DMS 273 (cell line): ENCODE results near the gene VPS50.

ENCODE experiments used
- DNase-seq: peaks from one replicate; lab custom pipeline; 2025; ENCODE audit not compliant: unreplicated experiment; lab: John Stamatoyannopoulos, UW

The VPS50 gene, protein sequence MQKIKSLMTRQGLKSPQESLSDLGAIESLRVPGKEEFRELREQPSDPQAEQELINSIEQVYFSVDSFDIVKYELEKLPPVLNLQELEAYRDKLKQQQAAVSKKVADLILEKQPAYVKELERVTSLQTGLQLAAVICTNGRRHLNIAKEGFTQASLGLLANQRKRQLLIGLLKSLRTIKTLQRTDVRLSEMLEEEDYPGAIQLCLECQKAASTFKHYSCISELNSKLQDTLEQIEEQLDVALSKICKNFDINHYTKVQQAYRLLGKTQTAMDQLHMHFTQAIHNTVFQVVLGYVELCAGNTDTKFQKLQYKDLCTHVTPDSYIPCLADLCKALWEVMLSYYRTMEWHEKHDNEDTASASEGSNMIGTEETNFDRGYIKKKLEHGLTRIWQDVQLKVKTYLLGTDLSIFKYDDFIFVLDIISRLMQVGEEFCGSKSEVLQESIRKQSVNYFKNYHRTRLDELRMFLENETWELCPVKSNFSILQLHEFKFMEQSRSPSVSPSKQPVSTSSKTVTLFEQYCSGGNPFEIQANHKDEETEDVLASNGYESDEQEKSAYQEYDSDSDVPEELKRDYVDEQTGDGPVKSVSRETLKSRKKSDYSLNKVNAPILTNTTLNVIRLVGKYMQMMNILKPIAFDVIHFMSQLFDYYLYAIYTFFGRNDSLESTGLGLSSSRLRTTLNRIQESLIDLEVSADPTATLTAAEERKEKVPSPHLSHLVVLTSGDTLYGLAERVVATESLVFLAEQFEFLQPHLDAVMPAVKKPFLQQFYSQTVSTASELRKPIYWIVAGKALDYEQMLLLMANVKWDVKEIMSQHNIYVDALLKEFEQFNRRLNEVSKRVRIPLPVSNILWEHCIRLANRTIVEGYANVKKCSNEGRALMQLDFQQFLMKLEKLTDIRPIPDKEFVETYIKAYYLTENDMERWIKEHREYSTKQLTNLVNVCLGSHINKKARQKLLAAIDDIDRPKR

DNA sequence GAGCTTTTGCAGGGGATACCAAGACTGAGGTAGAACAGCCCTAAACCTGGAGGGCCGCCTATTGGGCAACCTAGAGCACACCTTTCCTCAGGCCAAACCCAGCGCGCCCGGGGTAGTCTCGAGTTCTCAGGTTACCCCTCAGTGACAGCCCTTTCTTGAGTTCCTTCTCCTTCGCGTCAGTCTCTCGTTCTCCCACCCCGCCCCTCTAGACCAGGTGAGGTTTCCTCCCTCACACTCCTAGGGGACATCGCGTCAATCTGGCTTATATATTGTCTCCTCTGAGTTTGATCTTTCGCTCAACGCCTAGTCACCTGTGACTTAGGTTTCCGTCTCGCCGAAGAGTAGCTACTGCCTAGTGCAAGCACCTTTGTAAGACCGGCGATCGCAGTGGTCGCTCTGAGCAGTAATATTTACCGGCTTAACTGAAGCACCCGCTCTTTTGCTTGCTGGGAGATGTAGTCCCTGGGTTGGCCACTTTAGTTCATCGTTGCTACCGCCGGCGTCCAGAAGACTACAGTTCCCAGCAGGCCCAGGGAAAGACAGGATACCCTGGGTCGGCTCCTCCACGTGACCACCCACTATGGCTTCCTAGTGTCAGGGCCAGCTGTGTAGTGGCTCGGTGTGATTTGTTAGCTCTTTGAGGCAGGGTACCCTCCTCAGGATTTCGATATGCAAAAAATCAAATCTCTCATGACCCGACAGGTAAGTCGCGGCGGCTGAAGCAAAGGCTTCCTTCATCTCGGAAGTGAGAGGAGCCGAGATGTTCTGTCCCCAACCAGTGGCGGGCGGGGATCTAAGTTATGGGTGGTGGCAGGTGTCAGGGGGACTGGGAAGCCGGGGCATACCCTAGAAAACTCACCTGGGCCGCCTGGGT, at the start of gene VPS50:
Gene VPS50 (plus strand): TSS at position 568 of the 874 bp plus-strand sequence. CDS start 102 bp downstream, at position 670.
- DNase-seq: peak; percentile 99

DNA sequence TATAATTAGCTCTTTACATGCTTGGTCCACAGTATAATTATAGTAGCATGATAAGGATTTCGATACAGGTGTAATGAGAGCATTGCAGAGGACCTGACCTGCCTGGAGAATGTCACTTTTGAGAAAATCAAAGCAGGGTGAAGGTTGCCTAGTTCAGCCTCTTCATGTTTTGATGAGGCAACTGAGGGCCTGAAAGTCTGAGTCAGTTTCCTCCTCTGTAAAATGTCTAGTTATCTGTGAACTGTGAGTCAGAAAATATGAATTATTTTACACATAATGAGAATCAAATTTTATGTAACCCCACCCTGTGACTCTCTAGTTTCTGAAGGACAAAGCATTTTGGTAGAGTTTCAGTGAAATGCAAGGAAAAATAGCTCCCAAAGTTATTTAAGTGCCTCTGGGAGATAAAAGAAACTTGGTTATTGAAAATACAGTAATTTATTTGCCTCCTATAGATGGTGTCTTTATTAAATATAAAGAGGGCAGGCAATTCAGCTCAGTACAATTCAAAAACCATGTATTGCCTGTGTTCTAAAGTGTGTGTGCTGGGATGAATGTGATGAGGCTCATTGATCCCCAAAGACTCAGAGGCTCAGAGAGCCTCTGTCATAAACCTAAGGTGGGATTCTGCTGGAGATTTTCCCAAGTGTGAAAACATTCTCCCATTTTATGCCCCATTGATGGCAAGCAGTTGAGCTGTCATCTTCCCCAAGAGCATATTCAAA, 46.7 kb upstream of the VPS50 start:
- no peak for DNase-seq

DNA sequence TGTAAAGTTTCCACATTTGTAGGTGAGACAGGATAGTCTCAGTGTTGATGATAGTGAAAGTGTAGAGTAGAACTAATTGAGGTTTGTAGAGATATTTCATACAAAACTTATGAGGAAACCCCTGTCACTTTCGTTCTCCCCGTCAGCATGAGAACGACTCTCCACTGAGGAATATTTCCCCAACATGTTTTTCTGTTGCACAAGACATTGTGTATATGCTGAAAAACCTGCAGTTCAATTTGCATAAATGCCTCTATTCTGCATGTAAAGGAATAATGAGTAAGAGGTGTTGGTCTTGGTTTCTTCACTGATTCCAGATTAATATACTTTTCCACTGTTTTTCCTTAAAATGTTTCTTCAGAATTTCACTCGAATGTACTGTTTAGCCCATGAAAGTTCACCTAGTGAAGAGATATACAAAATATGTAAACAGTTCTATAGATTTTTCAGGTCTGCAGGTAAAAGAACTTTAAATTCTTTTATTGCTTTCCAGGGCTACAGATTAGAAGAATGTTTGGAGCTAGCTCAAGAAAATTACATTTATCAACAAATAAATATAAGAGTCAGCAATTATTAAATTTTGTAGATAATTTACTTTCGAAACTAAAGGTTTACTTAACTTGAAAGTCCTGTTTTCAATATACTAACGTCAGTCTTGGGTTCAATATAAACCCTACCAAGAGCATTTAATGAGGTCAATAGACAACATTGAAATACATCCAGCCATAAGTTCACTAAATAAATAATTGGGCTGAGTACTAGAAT, 43.1 kb upstream of the VPS50 start:
- no peak for DNase-seq

DNA sequence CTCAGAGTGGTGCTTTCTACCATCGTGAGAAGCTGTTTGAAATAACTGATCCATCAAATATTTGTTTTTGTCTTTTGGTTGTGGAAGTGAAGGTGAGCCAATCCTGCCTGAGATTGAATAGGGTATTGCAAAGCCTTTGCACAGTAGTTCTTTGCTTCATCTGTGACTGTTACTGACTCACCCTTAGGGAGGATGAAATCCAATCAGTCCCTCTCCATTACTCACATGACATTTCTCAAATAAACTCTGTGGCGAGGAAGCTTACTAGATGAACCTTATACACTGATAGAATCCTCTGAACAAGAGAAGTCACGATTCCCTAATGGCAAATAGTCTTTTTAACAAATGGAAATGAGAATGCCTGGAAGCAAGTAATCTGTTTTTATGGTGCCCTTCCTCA, 37.8 kb upstream of the VPS50 start:
- DNase-seq: no peak

DNA sequence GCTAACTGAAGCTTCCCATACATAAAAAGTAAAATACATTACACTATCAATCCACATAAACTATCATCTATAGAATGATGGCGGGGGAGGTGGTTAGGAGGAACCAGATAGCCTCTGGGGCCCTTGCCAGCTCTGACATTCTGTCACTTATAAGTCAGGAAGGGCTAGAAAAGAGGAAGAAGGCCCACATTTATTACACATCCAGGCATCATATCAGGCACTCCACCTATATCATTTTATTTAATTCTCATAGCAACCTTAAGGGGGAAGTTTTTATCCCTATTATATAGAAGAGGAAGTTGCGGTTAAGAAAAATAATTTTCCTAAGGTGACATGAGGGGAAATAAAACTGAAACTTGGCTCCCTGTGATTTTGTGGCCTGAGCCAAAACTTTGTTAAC, 35.8 kb upstream of the VPS50 start:
- DNase-seq: no peak

DNA sequence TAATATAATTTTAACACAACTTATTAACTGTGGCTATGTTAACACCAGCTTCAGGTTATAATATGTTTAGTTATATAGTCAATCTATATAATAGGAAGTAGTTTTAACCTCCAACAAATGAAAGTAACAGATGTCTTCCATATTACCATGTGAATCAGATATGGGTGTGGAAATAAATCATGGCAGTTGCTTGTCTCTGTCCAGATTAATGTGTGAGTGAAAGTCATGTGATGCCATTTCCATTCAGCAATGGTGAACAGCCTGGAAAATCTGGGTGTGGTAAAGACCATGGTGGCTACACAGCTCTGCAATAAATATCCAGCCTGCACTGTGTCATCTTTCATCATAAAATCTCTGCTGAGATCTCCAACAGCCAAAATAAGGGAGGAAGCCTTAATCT, 33.7 kb upstream of the VPS50 start:
- DNase-seq: peak; percentile 34

DNA sequence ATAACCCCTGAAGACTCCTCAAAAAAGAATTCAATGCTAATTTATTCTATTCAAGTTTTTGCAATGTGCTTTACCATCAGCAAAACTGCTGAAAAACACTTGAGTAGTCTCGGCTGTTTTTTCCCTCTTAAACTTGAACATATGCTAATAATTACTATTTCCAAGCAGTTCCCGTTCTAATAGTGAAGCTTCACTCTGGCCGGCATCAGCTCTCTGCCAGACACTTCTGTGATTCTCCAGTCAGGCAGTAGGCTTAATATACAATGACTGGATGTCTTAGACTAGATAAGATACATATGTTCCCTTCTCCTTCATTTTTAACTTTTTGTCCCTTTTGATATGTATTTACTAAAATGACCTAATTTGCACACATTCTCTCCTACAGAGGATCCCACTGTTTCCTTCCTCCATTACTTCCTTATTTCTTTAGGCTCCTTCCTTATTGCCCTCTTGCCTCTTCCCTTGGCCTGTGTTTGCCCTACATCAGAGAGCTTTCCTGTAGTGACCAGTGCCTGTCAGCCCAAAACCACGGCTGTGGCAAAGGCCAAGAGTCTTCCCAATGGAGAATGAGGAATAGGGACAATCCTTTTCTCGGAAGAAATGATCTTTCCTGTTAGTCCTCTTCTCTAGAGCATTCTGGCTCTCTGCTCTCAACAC, 29.4 kb upstream of the VPS50 start:
- DNase-seq: peak; percentile 58

DNA sequence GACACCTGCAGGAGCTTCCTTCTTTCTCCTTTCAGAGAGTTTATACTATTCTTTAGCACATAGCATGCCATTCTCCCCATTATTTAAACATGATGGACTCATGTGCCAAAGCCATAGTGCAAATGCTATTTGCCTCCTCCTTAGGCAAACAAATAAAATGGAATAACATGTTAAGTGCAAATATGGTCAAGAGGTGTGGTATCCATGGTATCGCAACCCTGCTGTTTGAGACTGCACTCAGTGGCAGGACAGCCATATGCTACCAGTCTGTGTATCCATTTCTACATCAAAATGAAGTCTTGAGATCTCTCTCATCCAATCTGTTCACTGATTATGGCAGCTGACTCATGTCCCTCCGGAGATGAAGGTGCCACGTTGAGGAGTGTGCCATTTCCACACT, 28.7 kb upstream of the VPS50 start:
- peak; percentile 95 for DNase-seq

DNA sequence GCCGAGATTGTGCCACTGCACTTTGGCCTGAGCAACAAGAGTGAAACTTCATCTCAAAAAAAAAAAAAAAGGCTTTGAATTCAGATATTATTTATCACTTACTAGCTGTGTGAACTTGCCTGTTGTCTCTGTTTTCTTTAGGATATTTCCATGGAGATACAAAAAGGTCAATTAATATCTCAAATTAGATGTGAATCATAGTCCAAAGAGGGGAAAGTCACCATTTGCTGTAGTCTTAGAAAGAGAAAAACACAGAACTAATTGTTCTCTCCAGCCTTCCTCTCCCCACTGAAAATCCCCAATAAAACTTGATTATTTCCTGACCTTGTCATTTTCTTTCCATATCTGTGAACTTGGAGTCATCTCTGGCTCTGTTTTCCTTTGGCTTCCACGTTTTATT, 27.1 kb upstream of the VPS50 start:
- no peak for DNase-seq

DNA sequence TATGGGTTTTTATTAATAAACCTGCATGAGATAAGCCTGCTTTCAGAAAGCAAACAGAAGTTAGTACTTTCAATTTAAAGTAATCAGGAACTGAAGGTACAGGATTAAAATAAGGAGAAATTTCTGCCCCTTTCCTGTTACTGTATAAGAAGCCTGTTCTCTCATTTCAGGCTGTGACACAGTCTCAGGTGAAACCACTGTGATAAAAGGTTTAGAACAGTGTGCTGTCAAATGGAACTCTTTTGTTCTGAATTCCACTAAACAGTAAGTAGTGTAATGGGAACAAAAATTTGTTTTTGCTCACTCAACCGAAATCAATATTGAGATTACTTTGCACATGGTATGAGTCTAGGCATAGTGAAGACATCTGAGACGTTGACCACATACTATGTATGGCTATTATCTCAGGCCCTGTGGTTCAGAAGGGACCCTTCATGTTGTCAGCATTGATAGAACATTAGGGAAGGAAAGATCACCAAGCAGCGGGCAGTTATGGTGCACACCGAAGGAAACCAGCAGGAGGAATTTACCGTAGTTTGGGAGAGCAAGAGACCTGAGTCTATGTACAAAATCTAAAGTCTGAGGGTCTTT, 20.8 kb upstream of the VPS50 start:
- peak; percentile 63 for DNase-seq

DNA sequence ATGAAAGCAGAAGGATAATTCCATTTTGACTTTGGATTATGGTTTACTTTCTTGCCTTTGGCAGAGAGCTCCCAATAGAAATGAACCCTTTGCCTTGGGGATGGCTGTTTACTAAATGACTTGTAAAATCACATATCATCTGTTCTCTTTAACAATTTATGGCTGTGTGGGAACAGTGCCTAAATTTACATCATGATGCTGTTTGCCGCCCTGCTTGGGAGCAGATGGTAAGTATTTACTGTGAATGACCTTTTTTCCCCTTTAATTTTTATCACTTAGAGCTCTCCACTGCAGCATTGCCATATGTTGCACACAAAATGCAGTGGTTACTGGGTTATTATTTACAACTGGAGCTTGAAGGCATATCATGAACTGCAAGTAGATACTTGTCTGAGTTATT, 19.3 kb upstream of the VPS50 start:
- peak; percentile 98 for DNase-seq

DNA sequence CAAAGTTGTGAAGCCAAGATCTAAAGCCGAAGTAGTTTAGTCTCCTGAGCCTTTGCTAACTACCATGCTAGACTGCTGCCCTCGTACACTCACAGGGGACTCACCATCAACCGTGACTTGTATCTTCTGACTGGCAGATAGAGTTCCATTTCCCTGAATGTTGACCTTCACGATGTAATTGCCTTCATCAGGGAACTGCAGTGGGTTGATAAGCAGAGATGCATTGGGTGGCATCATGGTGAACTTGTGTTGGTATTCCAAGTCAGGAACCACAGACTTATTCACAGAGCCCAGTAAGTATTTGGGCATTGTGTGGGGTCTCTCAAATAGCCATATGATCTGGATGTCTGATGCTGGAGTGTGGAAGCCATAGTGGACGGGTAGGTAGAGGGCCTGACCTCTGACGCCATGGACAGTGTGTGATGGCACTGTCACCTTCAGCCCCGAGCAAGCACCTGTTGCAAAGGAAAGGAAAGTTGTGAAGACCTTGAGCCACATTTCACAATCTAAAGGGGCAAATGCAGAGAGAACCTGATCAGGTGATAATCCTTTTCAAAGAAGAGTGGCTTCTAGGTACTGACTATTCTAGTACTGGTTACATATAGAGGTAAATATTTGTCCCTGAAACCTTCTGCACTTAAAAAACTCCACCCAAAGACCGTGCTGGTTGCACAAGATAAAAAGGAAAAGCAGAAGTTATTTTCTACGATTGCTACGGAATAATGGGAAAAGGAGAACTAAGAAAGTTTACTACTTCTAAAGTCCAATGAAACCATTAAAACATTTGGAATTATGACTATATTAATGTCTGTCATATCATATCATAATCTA, 13.0 kb upstream of the VPS50 start:
- DNase-seq: no peak

DNA sequence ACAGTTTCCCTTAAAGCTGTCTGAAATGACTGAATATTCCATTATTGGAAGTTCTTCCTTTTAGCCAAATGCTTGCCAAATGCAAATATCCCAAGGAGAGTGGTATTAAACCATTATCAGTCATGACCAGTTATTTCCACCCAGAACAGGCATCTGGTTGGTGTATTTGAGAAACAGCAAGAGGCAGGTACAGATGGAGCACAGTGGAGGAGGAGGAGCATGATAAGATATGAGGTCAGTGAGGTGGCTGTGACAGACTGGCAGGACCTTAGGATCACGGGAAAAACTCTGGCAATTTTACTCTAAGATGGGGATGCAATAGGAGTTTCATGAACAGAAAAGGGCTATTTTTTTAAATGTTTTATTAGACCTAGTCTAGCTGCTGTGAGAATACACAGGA, 12.3 kb upstream of the VPS50 start:
- peak; percentile 44 for DNase-seq

DNA sequence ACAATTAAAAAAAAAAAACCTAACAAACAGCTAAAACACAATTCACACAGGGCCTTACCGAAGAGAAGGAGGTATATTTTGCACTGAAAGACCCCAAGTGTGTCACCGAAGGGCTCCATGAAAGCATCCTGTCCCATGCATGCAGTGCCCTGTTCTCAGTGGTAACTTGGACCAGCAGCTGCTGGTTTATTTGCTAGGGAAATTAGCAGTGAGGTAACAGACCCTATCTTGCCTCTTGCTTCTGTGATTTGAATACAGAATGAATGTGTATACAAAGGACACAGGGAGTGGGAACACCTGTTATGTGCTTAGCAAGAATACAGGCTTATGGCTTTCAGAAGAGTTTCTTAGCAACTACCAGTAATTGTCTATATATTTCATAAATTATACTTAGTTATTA, 5.9 kb upstream of the VPS50 start, which contains the start of gene HEPACAM2:
Gene HEPACAM2 (minus strand): TSS at position 160 of the 400 bp plus-strand sequence.
- peak; percentile 91 for DNase-seq

DNA sequence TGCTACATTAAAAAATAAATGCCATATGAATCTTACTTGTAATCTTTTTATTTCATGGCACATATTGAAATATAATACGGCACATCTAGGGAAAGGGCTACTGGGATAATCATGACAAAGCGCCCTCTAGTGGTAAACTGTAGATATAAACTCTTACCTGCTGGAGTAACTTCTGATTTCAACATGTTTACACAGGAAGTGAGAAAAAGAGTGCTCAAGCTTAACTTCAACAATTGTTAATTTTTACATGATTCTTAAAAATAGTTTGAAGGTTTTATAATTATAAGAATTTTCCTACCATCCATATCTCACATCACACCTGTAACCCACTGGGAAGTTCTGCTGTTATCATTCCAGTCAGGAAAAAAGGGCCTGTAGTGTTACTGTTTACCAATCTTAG, 3.9 kb upstream of the VPS50 start:
- DNase-seq: peak; percentile 89

DNA sequence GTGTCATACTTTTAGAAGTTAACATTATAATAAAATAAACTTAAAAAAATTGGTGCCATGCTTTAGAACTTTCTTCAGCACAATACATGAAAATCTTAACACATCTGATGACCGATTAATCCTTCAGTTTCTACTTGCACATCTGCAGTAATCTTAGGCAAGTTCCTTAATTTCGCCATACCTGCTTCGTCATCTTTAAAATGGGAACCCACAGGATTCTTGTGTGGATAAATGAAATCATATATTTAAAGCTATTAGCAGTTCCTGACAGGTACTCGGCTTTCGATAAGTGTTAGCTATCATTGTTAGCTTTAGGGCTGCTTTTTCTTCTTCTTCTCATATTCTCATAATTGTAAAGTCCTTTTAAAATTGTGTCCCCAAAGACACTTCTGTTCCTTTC, 907 bp upstream of the VPS50 start:
- no peak for DNase-seq

DNA sequence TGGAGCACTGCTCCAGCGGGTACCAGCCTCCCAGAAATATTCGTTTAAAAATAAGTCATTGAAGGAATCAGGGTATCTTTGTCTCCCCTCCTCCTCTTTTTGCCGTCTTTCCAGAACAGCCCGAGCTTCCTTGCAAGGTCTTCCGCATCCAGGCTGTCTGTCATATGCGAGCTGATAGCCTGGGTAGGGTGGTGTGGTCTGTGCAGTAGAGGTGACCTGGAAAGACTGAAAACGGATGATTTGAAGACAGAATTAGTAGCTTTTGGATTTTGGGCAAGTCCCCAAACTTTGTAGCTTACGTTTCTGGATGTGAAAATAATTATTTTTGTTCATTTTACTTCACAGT, 480 bp downstream of the VPS50 start:
- DNase-seq: peak; percentile 52

DNA sequence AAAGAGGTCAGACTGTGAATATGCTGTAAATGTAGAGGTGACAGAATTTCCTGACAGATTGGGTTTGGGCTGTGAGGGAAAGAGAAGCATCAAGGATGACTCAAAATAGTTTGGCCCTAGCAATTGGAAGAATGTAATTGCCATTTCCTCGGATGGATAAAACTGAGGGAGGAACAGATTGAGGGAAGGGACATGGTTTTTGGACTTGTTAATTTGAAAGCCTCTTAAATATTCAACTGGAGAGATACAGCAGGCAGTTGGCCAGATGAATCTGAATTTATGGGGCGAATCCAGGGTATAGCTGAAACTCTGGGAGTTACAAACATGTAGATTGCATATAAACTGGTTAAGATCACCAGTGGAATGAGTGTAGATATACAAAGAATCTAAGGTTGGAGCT, 3.4 kb downstream of the VPS50 start:
- no peak for DNase-seq
